GM18858 (cell line): ENCODE measurements around the gene GLMN.

ENCODE experiments used
- ATAC-seq: cut with Tn5 transposase; IDR thresholded peaks from one replicate; pipeline ENCODE4 v1.9.1; 2021; ENCODE audit not compliant: unreplicated experiment

Gene GLMN, protein sequence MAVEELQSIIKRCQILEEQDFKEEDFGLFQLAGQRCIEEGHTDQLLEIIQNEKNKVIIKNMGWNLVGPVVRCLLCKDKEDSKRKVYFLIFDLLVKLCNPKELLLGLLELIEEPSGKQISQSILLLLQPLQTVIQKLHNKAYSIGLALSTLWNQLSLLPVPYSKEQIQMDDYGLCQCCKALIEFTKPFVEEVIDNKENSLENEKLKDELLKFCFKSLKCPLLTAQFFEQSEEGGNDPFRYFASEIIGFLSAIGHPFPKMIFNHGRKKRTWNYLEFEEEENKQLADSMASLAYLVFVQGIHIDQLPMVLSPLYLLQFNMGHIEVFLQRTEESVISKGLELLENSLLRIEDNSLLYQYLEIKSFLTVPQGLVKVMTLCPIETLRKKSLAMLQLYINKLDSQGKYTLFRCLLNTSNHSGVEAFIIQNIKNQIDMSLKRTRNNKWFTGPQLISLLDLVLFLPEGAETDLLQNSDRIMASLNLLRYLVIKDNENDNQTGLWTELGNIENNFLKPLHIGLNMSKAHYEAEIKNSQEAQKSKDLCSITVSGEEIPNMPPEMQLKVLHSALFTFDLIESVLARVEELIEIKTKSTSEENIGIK

DNA sequence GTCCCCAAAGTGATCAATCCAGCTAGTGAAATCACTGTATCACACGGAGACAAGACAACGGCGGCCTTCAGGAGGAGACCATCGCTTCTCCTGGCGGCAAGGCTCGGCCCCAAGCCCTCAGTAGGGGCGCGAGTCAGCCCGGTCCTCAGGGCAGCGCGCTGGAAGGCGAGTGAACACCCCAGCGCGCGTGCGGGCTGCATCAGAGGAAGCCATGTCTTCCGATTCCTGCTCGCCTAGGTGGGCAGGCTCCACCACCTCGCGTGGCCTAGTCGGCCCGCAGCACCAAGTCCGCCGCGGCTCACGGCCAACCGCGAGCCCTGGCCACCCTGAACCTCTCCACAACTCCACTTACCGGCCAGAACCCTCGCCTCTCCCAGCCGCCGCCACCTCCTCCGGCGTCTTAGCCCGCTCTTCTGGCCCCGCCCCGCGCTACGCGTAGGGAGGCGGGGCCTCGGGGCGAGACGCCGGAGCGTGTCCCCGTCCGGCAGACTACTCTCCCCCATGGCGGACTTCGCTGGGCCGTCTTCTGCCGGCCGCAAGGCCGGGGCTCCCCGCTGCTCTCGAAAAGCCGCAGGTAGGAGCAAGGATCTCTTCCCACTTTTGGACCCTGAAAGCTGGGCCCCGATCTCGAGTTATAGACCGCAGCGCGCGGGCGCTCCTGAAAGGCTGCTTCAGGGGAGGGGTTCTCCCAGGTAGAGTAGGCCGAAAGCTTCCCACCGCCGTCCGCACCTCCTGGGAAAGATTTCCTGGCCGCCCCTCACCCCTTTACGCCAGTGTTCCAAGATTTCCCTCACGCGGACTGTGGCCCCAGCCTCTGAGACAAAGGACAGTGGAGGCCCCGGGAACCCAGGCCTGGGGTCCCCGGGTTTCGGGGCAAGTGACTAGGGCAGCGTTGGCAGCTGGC, at the start of gene GLMN, which contains the start of gene RPAP2:
TSS of gene GLMN (minus strand) at position 415 of the 904 bp plus-strand sequence. CDS start 988 bp downstream, outside the sequence.
TSS of gene RPAP2 (plus strand) at position 487 of the 904 bp plus-strand sequence. CDS start at position 502, 15 bp downstream.
- ATAC-seq, result peak; percentile 91

DNA sequence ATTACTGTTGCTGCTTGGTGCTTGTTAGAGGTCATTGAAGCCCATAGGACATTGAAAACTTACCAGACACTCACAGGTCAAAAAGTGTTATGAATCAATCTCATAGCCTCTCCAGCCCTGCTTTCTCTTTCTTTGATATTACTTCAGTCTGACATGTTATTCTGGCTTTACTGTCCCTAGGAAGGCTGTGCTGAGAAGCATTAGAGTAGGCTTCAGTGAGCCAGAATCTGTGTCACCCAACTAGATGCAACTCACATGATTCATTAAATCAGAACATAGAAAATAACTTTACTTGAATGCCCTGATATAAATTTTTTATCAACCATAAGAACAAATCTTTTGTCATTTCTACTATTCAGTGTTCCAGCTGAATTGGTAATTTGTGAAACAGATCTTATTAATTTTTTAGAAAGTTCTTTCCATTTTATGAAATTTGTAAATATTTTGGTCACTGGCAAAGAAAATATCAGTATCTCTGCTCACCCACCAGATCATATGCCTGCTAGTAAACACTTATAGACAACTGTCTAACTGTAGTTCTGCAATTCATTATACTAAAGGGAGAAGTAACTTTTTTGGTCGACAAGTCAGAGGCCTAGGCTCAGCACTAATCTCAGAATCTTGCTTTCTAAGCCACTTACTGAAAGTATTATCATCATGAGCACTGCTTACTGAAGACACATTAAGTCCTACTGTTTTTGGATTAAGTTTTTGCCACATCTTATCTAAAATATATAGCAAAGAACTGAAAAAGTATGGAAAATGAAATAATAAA, 48.3 kb upstream of the GLMN start:
- no peak for ATAC-seq

DNA sequence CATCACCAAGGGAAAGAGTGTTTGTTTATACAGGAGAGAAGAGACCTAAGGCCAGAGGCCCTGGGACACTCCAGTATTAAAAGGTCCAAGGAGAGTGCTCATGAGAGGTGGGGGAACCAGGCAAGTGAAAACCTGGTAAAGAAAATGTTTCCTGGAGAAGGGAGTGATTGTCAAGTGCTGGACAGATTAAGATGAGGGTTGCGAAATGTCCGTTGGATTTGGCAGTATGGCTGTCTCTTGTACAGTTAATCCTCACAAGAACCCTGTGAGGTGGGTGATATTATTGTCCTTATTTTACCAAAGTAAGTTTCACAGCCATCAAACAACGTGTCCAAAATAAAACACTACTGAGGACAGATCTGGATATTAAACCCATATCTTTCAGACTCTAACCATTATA, 44.3 kb upstream of the GLMN start:
- no peak for ATAC-seq

DNA sequence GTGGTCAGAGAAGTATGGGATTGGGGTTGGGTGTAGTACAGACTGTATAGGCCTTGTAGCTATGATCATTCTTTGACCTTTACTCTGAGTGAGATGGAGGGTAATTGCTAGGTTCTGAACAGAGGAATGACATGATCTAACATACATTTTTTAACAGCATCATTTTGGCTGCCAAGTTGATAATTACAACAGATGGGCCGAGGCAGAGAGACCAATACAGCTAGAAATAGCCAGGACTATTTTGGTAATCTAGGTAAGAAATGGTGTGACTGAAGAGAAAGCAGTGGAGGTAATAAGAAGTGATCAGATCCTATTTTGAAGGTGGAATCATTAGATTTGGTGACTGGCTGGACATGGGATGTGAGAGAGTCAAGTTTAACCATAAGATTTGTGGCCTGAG, 43.6 kb upstream of the GLMN start:
- ATAC-seq, result no peak

DNA sequence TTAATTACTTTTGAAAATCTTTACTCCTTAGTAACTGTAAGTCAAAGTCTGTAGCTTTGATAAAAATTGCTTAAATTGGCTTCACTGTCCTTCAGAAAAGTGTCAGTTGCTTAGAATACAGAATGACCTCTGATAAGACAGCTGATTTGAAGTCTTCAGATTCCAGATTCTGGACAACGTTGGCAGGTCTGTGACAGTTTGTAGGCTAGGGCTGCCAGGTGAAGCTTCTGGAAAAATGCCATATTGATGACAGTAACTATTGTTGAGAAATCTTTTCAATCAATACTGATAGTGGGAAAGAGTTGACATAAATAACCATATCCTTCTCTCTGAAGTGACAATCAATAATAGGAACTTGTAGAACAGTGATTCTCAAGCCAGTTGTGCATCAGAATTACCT, 41.4 kb upstream of the GLMN start:
- no peak for ATAC-seq

DNA sequence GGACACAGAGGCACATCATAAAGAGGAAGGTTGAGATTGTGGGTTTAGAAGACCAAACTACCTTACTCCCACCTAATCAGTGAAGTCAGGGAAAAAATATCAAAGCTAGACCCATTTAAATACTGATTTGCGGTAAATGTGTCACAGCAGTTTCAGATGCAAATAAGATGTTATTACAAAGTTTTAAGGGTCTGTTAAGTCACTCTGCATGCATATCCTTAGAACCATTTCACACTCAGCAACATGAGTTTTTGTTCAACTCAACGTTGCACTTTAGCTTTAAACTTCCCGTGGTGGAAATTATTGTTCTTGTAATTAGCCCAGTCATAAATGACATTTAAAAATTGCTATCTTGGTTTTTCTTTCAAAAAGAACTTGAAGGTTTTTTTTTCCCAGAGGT, 34.9 kb upstream of the GLMN start:
- no peak for ATAC-seq

DNA sequence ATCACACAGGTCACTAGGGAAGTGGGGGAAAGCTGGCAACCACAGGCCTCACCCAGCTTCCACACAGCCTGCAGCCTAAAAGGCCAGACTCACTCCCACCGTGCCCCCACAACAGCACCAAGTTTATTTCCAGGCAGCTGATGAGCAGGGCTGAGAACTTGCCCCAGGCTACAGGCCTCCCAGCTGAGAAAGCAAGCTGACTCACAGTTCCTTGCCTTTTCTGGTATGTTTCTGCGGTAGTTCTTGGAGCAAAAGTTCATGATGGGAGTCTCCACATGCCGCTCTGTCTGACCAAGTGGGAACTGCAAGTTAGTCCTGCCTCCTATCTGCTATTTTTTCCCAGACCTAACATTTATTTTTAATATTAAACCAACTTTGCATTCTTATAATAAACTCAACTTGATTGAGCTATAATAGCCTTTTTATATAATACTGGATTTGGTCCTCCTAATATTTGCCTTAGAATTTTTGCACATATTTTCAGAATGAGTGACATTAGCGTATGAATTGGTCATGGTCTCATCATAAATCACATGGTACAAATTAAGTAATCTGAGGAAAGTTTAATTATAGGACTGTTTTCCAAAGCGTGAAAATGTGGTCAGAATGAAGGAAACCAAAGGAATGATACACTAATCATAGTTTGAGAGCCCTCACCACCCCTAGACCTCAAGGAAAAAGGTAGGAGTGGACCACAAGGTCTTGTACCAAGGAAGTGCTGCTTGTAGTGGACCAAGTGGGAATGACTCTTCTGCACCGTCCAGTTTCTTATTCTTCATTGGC, 30.8 kb upstream of the GLMN start:
- ATAC-seq, result no peak

DNA sequence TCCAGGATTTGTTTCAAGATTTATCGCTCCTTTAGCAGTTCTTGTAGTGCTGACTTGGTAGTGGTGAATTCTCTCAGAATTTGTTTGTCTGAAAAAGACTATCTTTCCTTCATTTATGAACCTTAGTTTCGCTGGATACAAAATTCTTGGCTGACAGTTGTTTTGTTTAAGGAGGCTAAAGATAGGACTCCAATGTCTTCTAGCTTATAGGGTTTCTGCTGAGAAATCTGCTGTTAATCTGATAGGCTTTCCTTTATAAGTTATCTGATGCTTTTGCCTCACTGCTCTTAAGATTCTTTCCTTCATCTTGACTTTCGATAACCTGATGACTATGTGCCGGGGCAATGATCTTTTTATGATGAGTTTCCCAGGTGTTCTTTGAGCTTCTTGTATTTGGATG, 29.0 kb upstream of the GLMN start:
- ATAC-seq, result no peak

DNA sequence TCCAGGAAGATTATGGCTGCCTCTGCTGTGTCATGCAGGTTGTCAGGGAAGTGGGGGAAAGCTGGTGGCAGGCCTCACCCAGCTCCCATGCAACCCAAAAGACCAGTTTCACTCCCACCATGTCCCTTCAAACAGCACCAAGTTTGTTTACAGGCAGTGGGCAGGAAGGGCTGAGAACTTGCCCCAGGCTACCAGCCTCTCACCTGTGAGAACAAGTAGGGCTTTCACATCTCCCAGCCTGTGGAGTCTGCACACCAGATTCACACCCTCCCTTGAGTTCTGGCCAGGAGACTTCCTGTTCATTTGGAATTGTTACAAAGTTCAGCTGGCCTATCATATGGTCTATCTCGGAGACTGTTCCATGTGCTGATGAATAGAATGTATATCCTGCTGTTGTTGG, 27.9 kb upstream of the GLMN start:
- ATAC-seq, result no peak

DNA sequence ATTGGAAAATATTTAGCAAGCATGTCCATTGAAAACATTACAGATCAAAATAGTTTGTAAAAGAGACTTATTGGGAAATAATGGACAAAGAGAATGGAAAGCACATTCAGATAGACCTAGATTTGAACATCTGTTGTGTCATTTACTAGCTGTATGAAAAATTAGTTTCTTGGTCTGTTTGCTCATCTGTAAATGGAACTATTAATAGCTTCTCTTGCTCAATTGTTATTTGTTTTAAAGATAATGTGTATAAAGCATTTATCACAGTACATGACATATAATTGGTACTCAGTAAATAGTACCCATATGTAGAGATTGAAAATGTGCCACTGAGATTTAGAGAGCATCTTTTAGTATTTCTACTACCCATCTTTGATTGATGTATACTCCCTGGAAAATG, 26.0 kb upstream of the GLMN start:
- no peak for ATAC-seq

DNA sequence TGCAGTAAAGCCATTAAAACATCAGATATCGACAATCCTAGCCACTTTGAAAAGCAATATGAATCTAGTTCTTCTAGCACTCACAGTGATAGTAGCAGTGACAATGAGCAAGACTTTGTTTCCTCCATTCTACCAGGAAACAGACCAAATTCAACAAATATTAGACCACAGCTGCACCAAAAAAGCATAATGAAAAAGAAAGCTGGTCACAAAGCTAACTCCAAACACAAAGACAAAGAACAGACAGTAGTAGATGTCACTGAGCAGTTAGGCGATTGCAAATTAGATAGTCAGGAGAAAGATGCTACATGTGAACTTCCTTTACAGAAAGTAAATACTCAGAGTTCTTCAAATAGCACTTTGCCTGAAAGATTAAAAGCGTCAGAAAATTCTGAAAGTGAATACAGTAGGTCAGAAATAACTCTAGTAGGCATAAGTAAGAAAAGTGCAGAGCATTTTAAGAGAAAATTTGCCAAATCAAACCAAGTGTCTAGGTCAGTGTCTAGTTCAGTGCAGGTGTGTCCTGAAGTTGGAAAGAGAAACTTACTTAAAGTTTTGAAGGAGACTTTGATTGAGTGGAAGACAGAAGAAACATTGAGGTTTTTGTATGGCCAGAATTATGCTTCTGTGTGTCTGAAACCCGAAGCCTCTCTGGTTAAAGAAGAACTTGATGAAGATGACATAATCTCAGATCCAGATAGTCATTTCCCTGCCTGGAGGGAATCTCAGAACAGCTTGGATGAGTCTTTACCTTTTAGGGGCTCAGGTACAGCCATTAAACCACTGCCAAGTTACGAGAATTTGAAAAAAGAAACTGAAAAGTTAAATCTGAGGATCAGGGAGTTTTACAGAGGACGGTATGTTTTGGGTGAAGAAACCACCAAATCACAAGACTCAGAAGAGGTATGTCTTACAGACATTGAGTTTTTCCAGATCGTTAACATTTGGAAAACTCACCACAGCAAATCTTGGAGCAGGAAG, 25.0 kb upstream of the GLMN start:
- ATAC-seq, result no peak

DNA sequence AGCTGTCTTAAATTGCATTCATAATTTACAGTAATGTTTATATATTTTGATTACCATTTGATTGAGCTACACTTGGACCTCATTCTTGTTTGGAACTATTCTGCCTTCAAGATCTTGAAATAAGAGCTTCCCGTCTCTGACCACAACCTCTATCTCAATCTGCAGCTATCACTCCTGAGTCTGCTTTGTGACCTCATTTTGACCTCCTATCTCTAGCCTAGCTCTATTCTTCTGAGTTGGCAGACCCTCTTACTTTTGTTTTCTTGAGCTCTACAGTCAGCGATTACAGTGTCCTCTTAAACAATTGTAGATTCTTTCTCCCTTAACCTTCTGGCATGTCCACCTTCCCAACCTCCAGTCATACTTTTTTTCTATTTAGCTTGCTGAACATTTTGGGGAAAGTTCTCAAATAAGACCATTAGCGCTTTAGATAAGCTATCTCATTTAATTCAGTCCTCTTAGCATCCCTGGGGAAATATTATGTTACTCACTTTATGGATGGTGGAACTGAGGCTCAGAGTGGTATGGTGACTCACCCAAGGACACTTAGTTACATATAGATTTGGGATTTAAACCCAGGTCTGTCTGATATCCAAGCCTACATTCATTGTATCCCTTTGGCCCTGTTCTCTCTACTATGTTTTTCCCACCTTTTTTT, 19.2 kb upstream of the GLMN start:
- ATAC-seq, result no peak

DNA sequence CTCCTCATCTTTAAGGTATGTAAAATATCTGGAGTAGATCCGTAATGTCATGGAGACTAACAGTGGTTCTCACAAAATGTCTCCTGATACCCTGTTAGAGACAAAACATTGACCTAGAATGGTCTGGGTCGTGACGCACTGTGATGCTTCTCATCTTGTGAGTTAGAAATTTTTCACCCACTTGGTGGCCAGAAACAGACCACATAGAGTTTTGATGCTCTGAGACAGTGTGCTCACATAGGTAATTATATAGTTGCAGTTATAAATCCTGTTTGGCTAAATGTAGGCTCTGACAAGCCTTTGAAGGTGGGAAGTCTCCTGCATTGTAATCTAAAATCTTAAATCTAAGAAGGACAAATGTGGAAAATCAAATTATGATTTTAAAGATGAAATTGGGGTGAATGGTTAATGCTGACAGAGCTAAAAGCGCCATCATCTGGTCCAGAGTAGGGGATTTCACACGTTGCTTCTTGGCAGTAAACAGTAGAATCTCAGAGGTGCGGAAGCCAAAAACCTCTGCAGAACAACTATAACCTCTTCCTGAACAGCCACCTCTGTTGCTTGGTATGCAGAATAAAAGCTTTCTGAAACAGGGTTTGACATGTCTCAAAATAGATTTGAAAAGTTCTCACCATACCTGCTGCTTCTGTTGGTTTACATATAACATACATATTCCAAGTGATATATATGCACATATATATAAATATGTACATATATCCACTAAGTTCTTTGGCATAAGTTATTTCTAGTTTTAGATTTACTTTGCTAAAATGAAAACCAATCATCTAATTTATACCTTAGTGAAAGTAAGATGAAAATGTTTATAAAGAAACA, 17.2 kb upstream of the GLMN start:
- ATAC-seq, result no peak

DNA sequence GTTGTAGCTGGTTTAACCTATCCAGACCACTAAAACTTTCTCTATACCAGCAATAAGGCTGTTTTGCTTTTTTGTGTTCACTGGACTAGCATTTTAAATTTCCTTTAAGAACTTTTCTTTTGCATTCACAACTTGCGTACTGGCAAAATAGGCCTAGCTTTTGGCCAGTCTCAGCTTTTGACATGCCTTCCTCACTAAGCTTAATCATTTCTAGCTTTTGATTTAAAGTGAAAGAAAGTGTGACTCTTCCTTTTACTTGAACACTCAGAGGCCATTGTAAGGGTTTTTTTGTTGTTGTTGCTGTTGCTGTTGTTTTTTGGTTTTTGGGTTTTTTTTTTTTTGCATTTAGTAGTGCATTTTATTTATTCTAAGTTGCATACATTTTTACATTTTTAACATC, 15.2 kb upstream of the GLMN start:
- no peak for ATAC-seq

DNA sequence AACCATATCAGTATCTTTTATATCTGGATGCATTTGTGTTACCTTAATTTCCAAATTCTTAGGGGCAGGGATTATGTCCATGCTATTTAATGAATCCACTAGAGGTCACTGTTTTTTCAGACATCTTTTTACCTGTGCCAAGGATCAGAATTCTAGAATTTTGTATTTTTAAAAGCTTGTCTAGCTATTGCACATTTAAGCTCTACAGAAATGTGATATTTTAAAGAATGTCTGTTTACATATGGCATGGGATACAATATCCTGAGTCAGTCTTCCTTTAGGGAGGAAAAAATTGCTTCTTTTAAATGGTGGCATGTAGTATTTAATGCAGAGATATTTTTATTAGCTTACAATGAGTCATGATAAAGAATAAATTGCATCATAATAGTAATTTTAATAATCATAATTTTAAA, 11.4 kb upstream of the GLMN start:
- no peak for ATAC-seq

DNA sequence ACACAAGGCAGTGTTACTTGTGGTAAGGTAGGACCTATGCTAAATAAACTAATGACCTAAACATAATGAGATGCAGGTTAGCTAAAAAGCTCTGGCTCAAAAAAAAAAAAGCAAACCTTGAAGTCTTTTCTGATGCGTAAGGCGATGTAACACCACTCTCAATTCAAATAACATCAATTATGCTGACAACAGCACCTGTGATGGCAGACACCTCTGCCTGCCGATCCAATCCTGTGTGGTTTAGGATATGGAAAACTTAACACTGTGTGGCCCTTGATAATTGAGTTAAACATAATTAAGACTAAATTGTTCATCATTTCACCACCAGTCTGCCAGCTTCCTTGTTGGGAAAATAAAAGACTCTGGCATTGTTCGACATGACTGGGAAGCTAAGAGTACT, 9.2 kb upstream of the GLMN start:
- ATAC-seq, result no peak

DNA sequence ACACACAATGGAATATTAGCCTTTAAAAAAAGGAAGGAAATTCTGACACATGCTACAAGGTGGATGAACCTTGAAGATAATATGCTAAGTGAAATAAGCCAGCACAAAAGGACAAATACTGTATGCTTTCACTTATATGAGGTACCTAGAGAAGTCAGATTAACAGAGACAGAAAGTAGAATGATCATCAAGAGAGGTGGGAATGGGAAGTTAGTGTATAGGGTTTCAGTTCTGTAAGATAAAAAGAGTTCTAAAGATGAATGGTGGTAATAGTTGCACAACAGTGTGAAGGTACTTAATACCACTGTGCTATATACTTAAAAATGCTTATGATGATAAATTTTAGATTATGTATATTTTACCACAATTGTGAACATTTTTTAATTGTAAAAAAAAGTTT, 7.2 kb upstream of the GLMN start:
- peak; percentile 42 for ATAC-seq
